ENCODE results near the gene DERA. TPM values are rescaled to one million over a fixed set of nuclear protein-coding genes. Genes with fewer than 3 reads are reported as not detected.
"Not testable (repeated sequence)": the region's sequence is repeated elsewhere in the genome, so short reads cannot be mapped to it uniquely, and the experiment has no call there.

DERA gene
- total RNA-seq, 2 experiments from 2014 or later: 31.3 to 35.1 TPM

- ChIA-PET POLR2A (no interaction called here), CTCF (no interaction called here)
- no peaks in the 10 kb centered on the region for H3K27me3 Mint-ChIP-seq
- H3K4me1 Mint-ChIP-seq: no peaks in the 10 kb centered on the region
- DNase-seq: no peak
- peaks cover 9% of the 10 kb centered on the region for H3K36me3 Mint-ChIP-seq (ENCODE audit: low read depth)
- no peak overlapping the region for H3K27ac Mint-ChIP-seq
- H3K4me3 Mint-ChIP-seq: no peak overlapping the region
- no peaks in the 10 kb centered on the region for H3K9me3 Mint-ChIP-seq
These were observed 124.9 kb downstream of the DERA start for GRCh38 chr12:16036073-16036472.

DNA sequence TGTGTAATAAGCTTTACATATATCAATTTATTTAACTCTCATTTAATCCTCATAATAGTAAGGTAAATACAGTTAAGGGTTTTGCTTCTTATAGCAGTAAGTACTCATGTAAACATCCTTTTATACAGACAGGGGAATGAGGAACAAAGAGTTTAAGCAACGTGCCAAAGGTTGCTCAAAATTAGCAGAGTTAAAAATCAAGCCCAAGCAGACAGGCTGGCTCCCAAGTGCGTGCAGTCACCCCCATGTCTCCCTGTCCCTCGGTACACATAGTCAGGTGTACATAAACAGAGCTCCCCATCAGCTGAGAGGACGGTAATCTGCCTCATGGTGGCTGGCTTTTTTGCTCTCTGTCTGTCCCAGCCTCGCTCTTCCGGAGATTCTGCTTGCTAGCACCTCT, 126.4 kb downstream of the DERA start:
- no peak for DNase-seq
- Mint-ChIP-seq H3K4me3 (no peak overlapping the region), H3K27me3 (no peaks in the 10 kb centered on the region), H3K9me3 (peaks cover 3% of the 10 kb centered on the region), H3K4me1 (no peaks in the 10 kb centered on the region), H3K27ac (no peak overlapping the region), H3K36me3 (ENCODE audit: low read depth) (peaks cover 9% of the 10 kb centered on the region)
- CTCF ChIA-PET: no interaction called here
- POLR2A ChIA-PET: no interaction called here

GRCh38 chr12:16043480-16043879, 132.3 kb downstream of the DERA start:
- H3K9me3 Mint-ChIP-seq: peaks cover 8% of the 10 kb centered on the region
- CTCF ChIA-PET: interaction anchor here (0.7 kb wide), 1 partner anchor 15 kb away, joined by 3 read pairs; no protein-coding TSS in a partner anchor
- H3K4me3 Mint-ChIP-seq: no peak overlapping the region
- H3K36me3 Mint-ChIP-seq (ENCODE audit: low read depth): peaks cover 6% of the 10 kb centered on the region
- H3K27me3 Mint-ChIP-seq: no peaks in the 10 kb centered on the region
- no peaks in the 10 kb centered on the region for H3K4me1 Mint-ChIP-seq
- DNase-seq: no peak
- POLR2A ChIA-PET: no interaction called here
- no peak overlapping the region for H3K27ac Mint-ChIP-seq

DNA sequence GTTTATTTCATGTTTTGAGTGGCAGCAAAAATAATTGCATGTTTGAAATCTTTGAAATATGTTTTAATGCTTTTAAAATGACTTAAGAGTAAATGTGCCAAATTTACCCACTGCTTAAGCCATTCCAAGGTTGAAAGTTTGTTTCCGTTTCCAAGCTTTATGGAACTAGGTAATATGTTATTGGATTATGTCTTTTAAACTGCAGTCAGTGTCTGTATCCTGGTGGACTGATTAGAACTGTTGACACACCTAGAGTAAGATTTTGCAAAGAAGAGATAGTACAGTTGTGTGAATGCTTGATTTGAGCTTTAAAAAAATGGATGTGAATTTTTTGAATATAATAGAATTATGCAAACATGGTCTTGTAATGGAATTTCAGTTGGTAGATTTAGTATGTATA, 135.1 kb downstream of the DERA start:
- H3K4me1 Mint-ChIP-seq: no peaks in the 10 kb centered on the region
- no peaks in the 10 kb centered on the region for H3K36me3 Mint-ChIP-seq (ENCODE audit: low read depth)
- H3K27ac Mint-ChIP-seq: no peak overlapping the region
- H3K27me3 Mint-ChIP-seq: no peaks in the 10 kb centered on the region
- ChIA-PET POLR2A (no interaction called here), CTCF (no interaction called here)
- H3K9me3 Mint-ChIP-seq: peaks cover 16% of the 10 kb centered on the region
- DNase-seq: no peak
- H3K4me3 Mint-ChIP-seq: no peak overlapping the region

DNA sequence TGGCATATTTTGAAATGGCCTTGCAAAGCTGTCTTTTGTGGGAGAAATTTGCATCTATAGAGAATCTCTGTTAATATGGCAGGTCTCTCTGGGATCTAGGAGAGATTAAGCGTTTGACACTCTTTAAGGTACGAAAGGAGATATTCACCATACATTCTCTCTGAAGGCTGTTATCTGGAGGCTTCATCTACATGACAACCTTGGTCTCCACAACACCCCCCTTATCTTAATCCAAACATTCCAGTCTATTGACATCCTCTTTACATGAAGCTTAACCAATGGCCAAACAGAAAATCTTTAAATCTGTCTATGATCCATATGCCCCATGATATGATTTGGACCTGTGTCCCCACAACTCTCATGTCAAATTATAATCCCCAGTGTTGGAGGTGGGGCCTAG, 137.4 kb downstream of the DERA start:
- Mint-ChIP-seq H3K27me3 (no peaks in the 10 kb centered on the region), H3K4me1 (no peaks in the 10 kb centered on the region), H3K9me3 (peaks cover 14% of the 10 kb centered on the region), H3K36me3 (ENCODE audit: low read depth) (no peaks in the 10 kb centered on the region), H3K4me3 (no peak overlapping the region), H3K27ac (no peak overlapping the region)
- DNase-seq: no peak
- POLR2A ChIA-PET: no interaction called here
- CTCF ChIA-PET: no interaction called here

- Mint-ChIP-seq H3K4me3 (no peak overlapping the region), H3K27me3 (no peaks in the 10 kb centered on the region), H3K27ac (no peak overlapping the region), H3K9me3 (peaks cover 4% of the 10 kb centered on the region), H3K4me1 (no peaks in the 10 kb centered on the region), H3K36me3 (ENCODE audit: low read depth) (no peaks in the 10 kb centered on the region)
- DNase-seq: no peak
- ChIA-PET CTCF (no interaction called here), POLR2A (no interaction called here)
These were observed 145.8 kb downstream of the DERA start for GRCh38 chr12:16056910-16057309.

- H3K4me1 Mint-ChIP-seq; DNase-seq; H3K9me3 Mint-ChIP-seq; H3K27ac Mint-ChIP-seq; POLR2A ChIA-PET; H3K27me3 Mint-ChIP-seq; CTCF ChIA-PET; H3K36me3 Mint-ChIP-seq (ENCODE audit: low read depth); H3K4me3 Mint-ChIP-seq: not testable (repeated sequence)
These were observed 146.2 kb downstream of the DERA start for GRCh38 chr12:16057351-16057751.

- Mint-ChIP-seq H3K9me3 (no peaks in the 10 kb centered on the region), H3K4me1 (no peaks in the 10 kb centered on the region), H3K27ac (no peak overlapping the region), H3K36me3 (ENCODE audit: low read depth) (no peaks in the 10 kb centered on the region), H3K27me3 (peaks cover 2% of the 10 kb centered on the region), H3K4me3 (no peak overlapping the region)
- ChIA-PET POLR2A (no interaction called here), CTCF (interaction anchor here (0.7 kb wide), 1 partner anchor 933 kb away, joined by 3 read pairs; no protein-coding TSS in a partner anchor)
- DNase-seq: no peak
These were observed 151.5 kb downstream of the DERA start for GRCh38 chr12:16062611-16063010.

DNA sequence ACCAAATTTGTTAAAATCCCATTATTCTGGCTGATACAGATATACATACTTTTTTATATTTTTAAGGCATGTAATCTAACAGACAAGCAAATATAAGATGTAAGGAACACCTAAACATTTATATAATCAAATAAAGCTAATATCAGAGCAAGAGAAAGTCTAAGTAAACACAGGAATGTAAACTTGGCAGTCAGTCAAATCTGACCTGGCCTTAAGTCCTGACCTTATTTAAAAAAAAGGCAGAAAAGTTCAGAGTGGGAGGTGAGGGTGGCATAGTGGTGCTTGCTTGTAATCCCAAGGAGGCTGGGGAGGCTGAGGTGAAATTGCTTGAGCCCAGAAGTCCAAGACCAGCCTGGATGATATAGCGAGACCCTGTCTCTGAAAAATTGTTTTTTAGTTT, 152.6 kb downstream of the DERA start:
- Mint-ChIP-seq H3K4me3 (no peak overlapping the region), H3K36me3 (ENCODE audit: low read depth) (no peaks in the 10 kb centered on the region), H3K4me1 (no peaks in the 10 kb centered on the region), H3K9me3 (no peaks in the 10 kb centered on the region), H3K27me3 (peaks cover 4% of the 10 kb centered on the region), H3K27ac (no peak overlapping the region)
- ChIA-PET CTCF (no interaction called here), POLR2A (no interaction called here)
- no peak for DNase-seq

DNA sequence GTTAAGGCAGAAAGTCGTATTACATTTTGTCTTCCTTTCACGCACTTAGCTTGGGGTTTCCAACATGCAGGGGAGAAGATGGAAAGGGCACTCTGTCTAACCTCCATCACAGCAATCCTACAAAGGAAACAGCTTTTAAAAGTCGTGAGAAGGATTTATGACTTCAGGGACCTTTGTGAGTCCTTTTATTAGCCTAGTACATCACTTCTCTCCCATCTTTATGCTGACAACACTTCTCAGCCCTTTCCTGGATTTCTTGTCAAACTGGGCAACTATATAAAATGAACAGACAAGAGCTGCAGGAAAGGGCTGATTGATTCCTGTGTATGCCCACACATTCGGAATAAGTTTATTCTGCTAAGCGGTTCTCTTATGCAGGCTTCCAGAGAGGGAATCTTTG, 159.0 kb downstream of the DERA start:
- no peaks in the 10 kb centered on the region for H3K4me1 Mint-ChIP-seq

GRCh38 chr12:16072678-16073077, 161.5 kb downstream of the DERA start:
- CTCF ChIA-PET: no interaction called here
- DNase-seq: no peak
- Mint-ChIP-seq H3K9me3 (no peaks in the 10 kb centered on the region), H3K4me1 (no peaks in the 10 kb centered on the region), H3K27ac (no peak overlapping the region), H3K4me3 (no peak overlapping the region), H3K36me3 (ENCODE audit: low read depth) (no peaks in the 10 kb centered on the region), H3K27me3 (peaks cover 8% of the 10 kb centered on the region)
- POLR2A ChIA-PET: no interaction called here

More for the DNA sequence above, 159.0 kb downstream of the DERA start:
- ChIA-PET CTCF (no interaction called here), POLR2A (no interaction called here)
- Mint-ChIP-seq H3K27ac (no peak overlapping the region), H3K36me3 (ENCODE audit: low read depth) (no peaks in the 10 kb centered on the region), H3K27me3 (peaks cover 10% of the 10 kb centered on the region), H3K4me3 (no peak overlapping the region), H3K9me3 (no peaks in the 10 kb centered on the region)
- DNase-seq: no peak

DNA sequence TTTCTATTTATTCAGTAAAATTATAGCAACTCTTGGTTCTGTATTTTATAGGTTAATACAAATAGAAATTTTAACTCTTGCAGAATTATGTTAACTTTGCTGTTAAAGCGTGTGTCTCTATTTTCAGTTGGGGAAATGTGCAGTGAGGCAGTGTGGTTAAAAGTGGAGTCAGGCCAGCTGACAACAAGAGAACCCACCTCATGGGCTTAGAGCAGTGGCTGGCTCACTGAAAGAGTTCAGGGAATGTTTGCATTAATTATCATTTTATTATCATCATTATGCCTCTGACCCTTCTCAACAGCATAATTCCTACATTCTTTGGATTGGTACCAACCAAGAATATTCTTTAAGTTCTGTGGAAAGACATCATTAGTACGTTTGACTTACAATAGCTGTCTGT, 163.8 kb downstream of the DERA start:
- CTCF ChIA-PET: no interaction called here
- POLR2A ChIA-PET: no interaction called here
- H3K4me3 Mint-ChIP-seq: no peak overlapping the region
- H3K9me3 Mint-ChIP-seq: no peaks in the 10 kb centered on the region
- no peak overlapping the region for H3K27ac Mint-ChIP-seq
- peaks cover 4% of the 10 kb centered on the region for H3K27me3 Mint-ChIP-seq
- H3K4me1 Mint-ChIP-seq: no peaks in the 10 kb centered on the region
- DNase-seq: no peak
- H3K36me3 Mint-ChIP-seq (ENCODE audit: low read depth): no peaks in the 10 kb centered on the region

DNA sequence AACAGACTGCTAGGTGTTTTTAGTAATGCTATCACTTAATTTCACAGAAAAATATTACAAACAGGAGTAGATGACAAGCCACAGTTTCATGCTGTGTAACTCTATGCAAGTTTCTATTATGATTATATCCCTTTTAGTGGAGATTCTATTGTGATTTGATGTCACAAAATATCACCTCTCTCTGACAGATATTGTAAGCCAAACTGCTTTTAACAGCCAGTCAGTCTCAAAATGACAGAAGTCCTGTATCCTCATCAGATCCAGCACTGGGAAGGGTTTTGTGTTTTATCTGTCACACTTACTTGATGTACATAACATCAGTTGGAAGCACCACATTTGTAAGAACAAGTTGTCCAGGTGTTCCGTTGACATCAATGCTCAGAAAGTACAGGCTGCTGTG, 164.8 kb downstream of the DERA start:
- no peak for DNase-seq
- ChIA-PET POLR2A (no interaction called here), CTCF (no interaction called here)
- Mint-ChIP-seq H3K27ac (no peak overlapping the region), H3K4me3 (no peak overlapping the region), H3K36me3 (ENCODE audit: low read depth) (no peaks in the 10 kb centered on the region), H3K9me3 (no peaks in the 10 kb centered on the region), H3K4me1 (no peaks in the 10 kb centered on the region), H3K27me3 (peaks cover under 1% of the 10 kb centered on the region)

- no peaks in the 10 kb centered on the region for H3K9me3 Mint-ChIP-seq
- CTCF ChIA-PET: no interaction called here
- peak; percentile 6 for DNase-seq
- no peak overlapping the region for H3K27ac Mint-ChIP-seq
- H3K36me3 Mint-ChIP-seq (ENCODE audit: low read depth): no peaks in the 10 kb centered on the region
- no peaks in the 10 kb centered on the region for H3K4me1 Mint-ChIP-seq
- no peak overlapping the region for H3K4me3 Mint-ChIP-seq
- no peaks in the 10 kb centered on the region for H3K27me3 Mint-ChIP-seq
- POLR2A ChIA-PET: no interaction called here
These were observed 165.4 kb downstream of the DERA start for GRCh38 chr12:16076557-16076956.

Data from activated CD4-positive, alpha-beta T cell treated with anti-CD3 and anti-CD28 coated beads, Interleukin-2, amount 10 ng/mL, durations not matched to agents 7 days and 5 days (primary cell).